HepG2 (cell line): Measurements from ENCODE around the gene EIF1. TPM values are rescaled to one million over a fixed set of nuclear protein-coding genes. Genes with fewer than 3 reads are reported as not detected.

ENCODE experiments used
- CSRNP2 ChIP-seq: sonication (generic); formaldehyde crosslinking; conservative IDR thresholded peaks from 2 replicates; pipeline ENCODE4 v1.8.0; 2022; ENCODE audit warnings: low read depth, missing genetic modification reagents
- CTCF ChIP-seq: sonication (generic); formaldehyde crosslinking; IDR thresholded peaks from 2 replicates; pipeline ENCODE4 v1.5.0; 2020; ENCODE audit warnings: mild to moderate bottlenecking, missing genetic modification reagents, moderate library complexity
- EEA1 ChIP-seq: sonication (generic); formaldehyde crosslinking; IDR thresholded peaks from 2 replicates; pipeline ENCODE4 v1.5.1; 2020; ENCODE audit warnings: mild to moderate bottlenecking, missing genetic modification reagents, borderline replicate concordance
- GATA4 ChIP-seq: sonication (generic); IDR thresholded peaks from 2 replicates; pipeline ENCODE4 v1.6.1; 2016; ENCODE audit warnings: antibody characterized with exemption, low read depth, borderline replicate concordance
- IRF9 ChIP-seq: sonication (generic); formaldehyde crosslinking; IDR thresholded peaks from 2 replicates; pipeline ENCODE4 v1.8.0; 2022; ENCODE audit warnings: missing genetic modification reagents, mild to moderate bottlenecking, borderline replicate concordance
- LRRFIP1 ChIP-seq: sonication (generic); formaldehyde crosslinking; conservative IDR thresholded peaks from 2 replicates; pipeline ENCODE4 v1.4.0; 2020; ENCODE audit warnings: missing genetic modification reagents
- MTF2 ChIP-seq: sonication (generic); formaldehyde crosslinking; IDR thresholded peaks from 2 replicates; pipeline ENCODE4 v1.5.0; 2020; ENCODE audit warnings: missing genetic modification reagents, borderline replicate concordance
- TIGD3 ChIP-seq: sonication (generic); formaldehyde crosslinking; IDR thresholded peaks from 2 replicates; pipeline ENCODE4 v1.5.1; 2020; ENCODE audit warnings: mild to moderate bottlenecking, missing genetic modification reagents, borderline replicate concordance
- ZNF260 ChIP-seq: sonication (generic); formaldehyde crosslinking; IDR thresholded peaks from 2 replicates; pipeline ENCODE4 v1.4.0; 2020; ENCODE audit warnings: missing genetic modification reagents, low read depth, mild to moderate bottlenecking, borderline replicate concordance
- ZNF543 ChIP-seq: sonication (generic); formaldehyde crosslinking; IDR thresholded peaks from 2 replicates; pipeline ENCODE4 v1.4.0; 2020; ENCODE audit warnings: mild to moderate bottlenecking, missing genetic modification reagents
- ZNF564 ChIP-seq: sonication (generic); formaldehyde crosslinking; IDR thresholded peaks from 2 replicates; pipeline ENCODE4 v1.8.1; 2023; ENCODE audit warnings: mild to moderate bottlenecking, missing genetic modification reagents
- ZNF646 ChIP-seq: sonication (generic); formaldehyde crosslinking; IDR thresholded peaks from 2 replicates; pipeline ENCODE4 v1.9.0; 2021; ENCODE audit warnings: mild to moderate bottlenecking, missing genetic modification reagents
- polyA plus RNA-seq, 8 experiments: library from polyadenylated mRNA; depleted of rRNA in 3 of 8; stranded (reverse) in 7 of 8; unstranded in 1 of 8; fragments of >200 nt; fragmentation: Illumina TruSeq in 4 of 8; extraction: Trizol in 4 of 8; gene quantifications; 2 replicates each; pipeline versions ENCODE4 v1.2.1 to v1.2.3, GENCODE V29; 2011 to 2016; ENCODE audit warnings: low read depth in 4 of 8, missing spikeins in 1 of 8, mixed read lengths in 1 of 8; ENCODE audit not compliant: insufficient read depth in 1 of 8
- total RNA-seq, 5 experiments: library from RNA; depleted of rRNA; stranded (reverse); fragments of >200 nt; fragmentation: Illumina TruSeq; extraction: Trizol; gene quantifications; 2 replicates each; pipeline ENCODE4 v1.2.3, GENCODE V29; 2016; ENCODE audit warnings: low read depth in 1 of 5

EIF1 gene
- total and polyA plus RNA-seq, 2 of the 13 experiments (the other 11 are each of a cell fraction or from before 2014, with no cell fraction given), result 147 to 517 TPM

- TF ChIP-seq LRRFIP1 (CRISPR knock-in tag), result no peak
- peak; percentile 53; the same call in 1 of the 2 replicates for TF ChIP-seq ZNF564 (CRISPR knock-in tag)
- TF ChIP-seq ZNF543 (CRISPR knock-in tag), result no peak
- TF ChIP-seq IRF9 (CRISPR knock-in tag), result no peak; the same call in 1 of the 2 replicates
- TF ChIP-seq GATA4, result no peak
- TF ChIP-seq ZNF260 (CRISPR knock-in tag), result no peak
- no peak for TF ChIP-seq CSRNP2 (CRISPR knock-in tag)
- no peak for TF ChIP-seq TIGD3 (CRISPR knock-in tag)
- TF ChIP-seq EEA1, result no peak
- no peak for TF ChIP-seq ZNF646 (CRISPR knock-in tag)
- no peak for TF ChIP-seq MTF2 (CRISPR knock-in tag)
- TF ChIP-seq CTCF (CRISPR knock-in tag), result peak; percentile 99
Observed at GRCh38 chr17:41738077-41738800, 49.6 kb downstream of the EIF1 start (continued).
